ENCODE measurements around the gene GPR153. TPM values are rescaled to one million over a fixed set of nuclear protein-coding genes. Genes with fewer than 3 reads are reported as not detected.

Gene GPR153
- total RNA-seq, 1 experiment from 2014 or later, result 11.8 TPM

GRCh38 chr1:6248932-6249738 lies 11.8 kb downstream of the GPR153 start:
- no peak for DNase-seq (ENCODE audit: low read depth)

- DNase-seq (ENCODE audit: low read depth), result no peak
Measured at GRCh38 chr1:6248161-6248776, 12.6 kb downstream of the GPR153 start.

GRCh38 chr1:6247651-6248050 lies 13.2 kb downstream of the GPR153 start:
- DNase-seq (ENCODE audit: low read depth), result no peak

- DNase-seq (ENCODE audit: low read depth), result peak; percentile 70
Measured at GRCh38 chr1:6246497-6247467, 14.1 kb downstream of the GPR153 start.

GRCh38 chr1:6245869-6246496 lies 14.9 kb downstream of the GPR153 start:
- DNase-seq (ENCODE audit: low read depth), result no peak

GRCh38 chr1:6245086-6245868 lies 15.6 kb downstream of the GPR153 start:
- DNase-seq (ENCODE audit: low read depth), result peak; percentile 73

GRCh38 chr1:6244401-6245049 lies 16.4 kb downstream of the GPR153 start:
- no peak for DNase-seq (ENCODE audit: low read depth)

GRCh38 chr1:6243993-6244392 lies 16.9 kb downstream of the GPR153 start, which contains the start of gene HES3:
TSS of gene HES3 (plus strand) at chr1:6244179. CDS start at chr1:6244366, 187 bp downstream.
- DNase-seq (ENCODE audit: low read depth), result no peak

GRCh38 chr1:6243053-6243834 lies 17.7 kb downstream of the GPR153 start:
- no peak for DNase-seq (ENCODE audit: low read depth)

GRCh38 chr1:6241887-6242740 lies 18.8 kb downstream of the GPR153 start:
- DNase-seq (ENCODE audit: low read depth), result no peak

GRCh38 chr1:6241107-6241886 lies 19.6 kb downstream of the GPR153 start:
- no peak for DNase-seq (ENCODE audit: low read depth)

- peak; percentile 71 for DNase-seq (ENCODE audit: low read depth)
Measured at GRCh38 chr1:6239950-6240768, 20.7 kb downstream of the GPR153 start.

GRCh38 chr1:6239213-6239752 lies 21.6 kb downstream of the GPR153 start:
- DNase-seq (ENCODE audit: low read depth), result no peak

- DNase-seq (ENCODE audit: low read depth), result no peak
Measured at GRCh38 chr1:6237093-6237492, 23.8 kb downstream of the GPR153 start.

GRCh38 chr1:6235296-6235677 lies 25.6 kb downstream of the GPR153 start:
- no peak for DNase-seq (ENCODE audit: low read depth)

- peak; percentile 55 for DNase-seq (ENCODE audit: low read depth)
Measured at GRCh38 chr1:6234502-6235295, 26.2 kb downstream of the GPR153 start.

All from RPMI7951 (cell line).